Measurements from ENCODE around the gene HOXB5.

The HOXB5 gene

DNA sequence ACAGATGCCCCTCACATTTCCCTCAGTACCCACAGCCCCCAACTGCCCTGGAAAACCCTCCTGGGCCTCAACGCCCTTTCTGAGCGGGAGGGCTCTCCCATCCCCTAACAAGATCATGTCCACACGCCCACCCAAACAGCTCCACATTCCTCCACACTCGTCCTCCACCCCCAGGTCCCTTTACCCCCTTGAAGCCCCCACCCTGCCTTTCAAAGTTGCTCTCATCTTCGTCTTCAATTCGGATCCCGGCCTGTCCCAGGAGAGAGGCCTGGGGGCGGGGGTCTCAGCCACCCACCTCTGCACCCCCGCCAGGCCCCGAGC lies 29.8 kb downstream of the HOXB5 start:
- no peak for DNase-seq (ENCODE audit: low read depth in 2 of 3, low spot score in 1 of 3)

GRCh38 chr17:48563385-48563838 lies 30.2 kb downstream of the HOXB5 start:
- no peak for DNase-seq (ENCODE audit: low read depth in 2 of 3, low spot score in 1 of 3)

GRCh38 chr17:48562934-48563333 lies 30.6 kb downstream of the HOXB5 start:
- no peak for DNase-seq (ENCODE audit: low read depth in 2 of 3, low spot score in 1 of 3)

GRCh38 chr17:48561884-48562810 lies 31.4 kb downstream of the HOXB5 start:
- DNase-seq (ENCODE audit: low read depth in 2 of 3, low spot score in 1 of 3) = no peak

DNA sequence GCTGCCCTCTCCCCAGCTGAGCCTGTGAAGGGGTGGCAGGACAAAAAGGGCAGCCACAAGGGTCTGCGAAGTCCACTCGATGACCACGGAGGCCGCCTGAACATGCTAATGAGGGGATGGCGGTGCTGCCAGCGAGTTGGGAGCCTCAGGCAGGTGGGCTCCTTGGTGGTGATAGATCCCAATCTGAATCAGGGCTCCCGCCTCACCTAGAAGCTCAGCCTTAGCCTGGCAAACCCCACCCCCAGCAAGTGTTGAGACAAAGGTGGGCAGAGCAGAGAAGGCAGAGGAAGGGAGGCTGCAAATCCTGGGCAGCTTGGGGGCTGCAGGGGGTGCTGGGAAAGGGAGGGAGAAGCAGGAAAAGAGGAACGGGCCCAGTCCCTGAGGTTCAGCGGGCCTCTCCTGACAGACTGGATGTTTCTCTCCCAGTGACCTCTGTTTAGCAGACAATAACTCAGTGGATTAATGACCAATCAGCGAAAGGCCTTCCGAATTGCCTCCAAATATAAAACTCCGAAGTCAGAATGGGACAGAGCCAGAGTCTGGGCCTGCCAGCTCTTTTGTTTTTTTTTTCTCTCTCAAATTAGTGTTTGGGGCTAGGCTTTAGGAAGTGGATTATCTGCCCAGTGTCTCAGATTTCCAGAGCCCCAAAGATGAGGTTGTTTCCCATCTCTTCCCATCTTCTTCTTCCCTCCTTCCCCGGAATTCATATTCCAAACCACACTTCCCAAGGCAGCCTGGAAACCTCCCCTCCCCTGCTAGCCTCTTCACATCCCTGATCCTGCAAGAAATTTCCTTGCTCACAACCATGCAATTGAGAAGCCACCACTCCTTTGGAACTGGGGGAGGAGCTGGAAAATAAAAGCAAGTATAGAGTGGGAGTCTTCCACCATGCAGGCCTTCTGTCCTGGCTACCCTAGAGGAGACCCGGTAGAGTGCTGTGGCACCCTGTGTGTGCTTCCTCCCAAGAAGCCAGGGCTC lies 33.5 kb downstream of the HOXB5 start:
- no peak for DNase-seq (ENCODE audit: low read depth in 2 of 3, low spot score in 1 of 3)

DNA sequence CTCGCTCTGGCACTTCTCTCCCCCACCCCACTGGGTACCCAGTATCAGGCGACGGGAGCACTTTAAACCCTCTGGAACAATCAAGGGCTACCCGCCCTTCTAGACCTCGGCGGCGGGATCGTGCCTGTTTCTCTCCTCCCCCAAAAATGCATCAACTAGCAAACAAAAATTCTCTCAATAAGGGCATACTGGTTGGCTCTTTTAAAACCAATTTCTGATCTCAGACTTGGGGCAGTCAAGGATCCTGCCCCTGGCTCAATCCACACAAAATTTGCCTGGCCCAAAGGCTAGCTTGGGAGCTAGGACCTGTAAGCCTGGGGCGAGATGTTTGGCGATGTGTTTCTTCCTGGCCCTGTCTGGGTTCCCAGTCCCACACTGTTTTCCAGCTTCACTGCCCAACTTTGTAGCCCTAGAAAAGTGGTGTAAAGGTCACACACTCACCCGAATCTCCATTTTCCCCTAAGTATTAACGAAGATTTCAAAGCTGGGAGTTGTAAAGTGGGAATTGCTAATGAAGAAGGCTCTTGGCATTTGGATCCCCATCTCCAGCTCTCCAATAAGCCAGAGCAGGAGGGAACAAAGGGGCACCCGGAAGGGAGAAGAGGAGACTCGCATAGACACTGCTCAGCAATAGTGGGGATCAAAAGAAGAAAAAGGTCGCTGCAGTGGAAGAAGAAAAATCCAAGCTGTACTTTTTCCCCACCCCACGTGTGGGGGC lies 34.3 kb downstream of the HOXB5 start:
- DNase-seq (ENCODE audit: low read depth in 2 of 3, low spot score in 1 of 3) = no peak

- no peak for DNase-seq (ENCODE audit: low read depth in 2 of 3, low spot score in 1 of 3)
Measured at GRCh38 chr17:48558831-48559121, 34.8 kb downstream of the HOXB5 start.

- DNase-seq (ENCODE audit: low read depth in 2 of 3, low spot score in 1 of 3) = no peak
Measured at GRCh38 chr17:48558057-48558830, 35.3 kb downstream of the HOXB5 start.

- DNase-seq (ENCODE audit: low read depth in 2 of 3, low spot score in 1 of 3) = no peak
Measured at GRCh38 chr17:48556576-48557401, 36.8 kb downstream of the HOXB5 start.

GRCh38 chr17:48556229-48556575 lies 37.4 kb downstream of the HOXB5 start:
- no peak for DNase-seq (ENCODE audit: low read depth in 2 of 3, low spot score in 1 of 3)

- DNase-seq (ENCODE audit: low read depth in 2 of 3, low spot score in 1 of 3) = no peak
Measured at GRCh38 chr17:48555258-48556228, 38.0 kb downstream of the HOXB5 start.

DNA sequence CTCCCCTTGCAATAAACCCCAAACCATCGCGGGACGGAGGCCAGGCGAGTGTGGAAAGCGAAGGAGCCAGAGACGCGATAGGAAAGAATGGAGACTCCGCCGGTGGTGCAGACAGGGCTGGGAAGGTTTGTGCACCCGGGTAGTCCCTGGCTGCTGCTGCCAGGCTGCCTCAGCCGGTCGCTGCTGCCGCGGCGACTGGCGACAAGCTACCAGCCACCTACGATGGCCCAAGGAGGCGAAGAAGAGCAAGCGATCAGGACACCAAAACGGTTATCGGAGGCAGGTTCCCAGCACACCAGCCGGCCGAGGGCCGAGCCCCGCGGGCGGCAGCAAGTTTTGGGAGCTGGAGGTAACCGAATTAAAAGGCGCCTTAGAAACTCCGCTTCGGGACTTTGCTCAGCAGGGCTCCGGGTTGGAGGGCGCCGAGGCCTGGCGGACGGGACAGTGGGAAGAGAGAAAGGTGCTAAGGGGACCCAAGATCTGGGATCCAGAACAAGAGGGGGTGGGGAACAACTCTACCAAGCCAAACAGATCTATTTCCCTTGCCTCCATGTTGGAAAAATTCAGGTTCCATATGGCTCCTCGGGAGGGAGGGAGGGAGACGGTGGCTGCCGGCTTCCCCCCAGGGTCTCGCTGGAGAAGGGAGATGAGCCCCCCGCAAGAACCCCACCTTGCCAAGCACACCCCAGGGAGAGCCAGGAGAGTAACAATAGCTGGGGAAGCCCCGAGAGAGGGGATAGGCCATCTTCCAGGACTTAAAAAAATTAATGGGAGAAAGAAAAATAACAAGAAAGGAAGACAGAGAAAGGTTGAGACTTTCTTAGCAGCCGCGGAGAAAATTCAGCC lies 38.9 kb downstream of the HOXB5 start:
- no peak for DNase-seq (ENCODE audit: low read depth in 2 of 3, low spot score in 1 of 3)

DNA sequence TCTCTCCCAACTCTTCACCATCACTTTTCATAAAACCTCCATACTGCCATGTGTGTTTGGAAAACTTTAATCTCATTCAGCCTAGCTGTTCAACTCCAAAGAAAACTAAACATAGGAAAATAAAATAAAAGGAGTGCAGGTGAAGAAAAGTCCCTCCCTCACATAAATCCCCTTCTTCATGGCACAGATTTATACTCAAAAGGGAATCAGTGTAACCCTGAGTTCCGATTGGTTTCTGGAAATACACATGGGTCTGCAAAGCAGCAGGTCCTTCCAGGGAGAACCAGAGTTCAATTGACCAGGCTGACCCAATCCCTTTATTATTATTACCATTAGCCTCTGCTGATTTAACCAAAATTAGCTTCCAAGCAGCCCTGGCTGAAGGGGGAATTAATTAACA lies 39.8 kb downstream of the HOXB5 start:
- DNase-seq (ENCODE audit: low read depth in 2 of 3, low spot score in 1 of 3) = no peak

- no peak for DNase-seq (ENCODE audit: low read depth in 2 of 3, low spot score in 1 of 3)
Measured at GRCh38 chr17:48553190-48553547, 40.4 kb downstream of the HOXB5 start.

DNA sequence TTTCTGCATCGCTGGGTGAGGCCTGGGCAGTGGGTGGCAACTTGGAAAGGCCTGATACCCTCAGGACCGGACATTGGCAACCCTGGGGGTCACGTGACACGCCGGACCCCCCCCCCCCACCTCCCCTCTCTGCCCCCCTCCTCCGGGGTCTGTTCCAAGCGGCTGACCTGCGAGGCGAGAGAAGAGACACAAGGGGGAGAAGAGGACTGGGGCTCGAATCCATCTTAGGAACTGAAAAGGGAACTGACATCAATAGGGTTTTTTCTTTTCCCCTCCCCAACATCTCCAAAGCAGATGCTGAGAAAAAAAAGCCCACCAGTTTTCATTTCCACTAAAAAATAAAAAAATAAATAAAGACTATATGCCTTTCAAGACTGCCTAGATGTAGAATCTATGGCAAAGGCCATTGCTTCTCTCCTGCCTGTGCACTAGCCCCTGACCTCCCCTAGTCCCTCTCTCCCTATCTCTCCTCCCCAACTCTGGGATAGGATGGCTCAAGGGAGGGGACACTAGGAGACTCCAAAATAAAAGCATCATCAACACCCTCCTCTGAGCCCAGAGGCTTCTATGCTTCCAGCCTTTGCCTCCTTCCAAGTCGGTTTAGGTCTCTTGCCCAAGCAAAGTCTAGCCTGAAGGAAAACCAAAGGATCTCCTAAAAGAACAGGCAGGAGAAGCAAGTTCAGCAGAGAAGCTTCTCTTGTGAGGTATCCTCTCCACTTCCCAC lies 41.0 kb downstream of the HOXB5 start:
- DNase-seq (ENCODE audit: low read depth in 2 of 3, low spot score in 1 of 3) = no peak

GRCh38 chr17:48551596-48552465 lies 41.7 kb downstream of the HOXB5 start:
- DNase-seq (ENCODE audit: low read depth in 2 of 3, low spot score in 1 of 3) = no peak
